NOMO-1 treated with dmso at 0.1 percent for 144 hours (cell line): ENCODE results near the gene PPM1F.

Experiments used
- DNase-seq: peaks from one replicate; lab custom pipeline; 2025; ENCODE audit not compliant: unreplicated experiment; lab: John Stamatoyannopoulos, UW

The PPM1F gene

GRCh38 chr22:21977814-21978213, 25.2 kb upstream of the PPM1F start:
- DNase-seq: no peak

- DNase-seq: no peak
Measured at GRCh38 chr22:21975854-21976345, 23.3 kb upstream of the PPM1F start.

GRCh38 chr22:21975273-21975672, 22.6 kb upstream of the PPM1F start:
- no peak for DNase-seq

- no peak for DNase-seq
Measured at GRCh38 chr22:21974058-21974649, 21.5 kb upstream of the PPM1F start.

GRCh38 chr22:21972806-21973205, 20.2 kb upstream of the PPM1F start:
- DNase-seq: no peak

- no peak for DNase-seq
Measured at GRCh38 chr22:21972293-21972779, 19.7 kb upstream of the PPM1F start.

GRCh38 chr22:21971858-21972275, 19.2 kb upstream of the PPM1F start:
- DNase-seq: no peak

- DNase-seq: no peak
Measured at GRCh38 chr22:21970800-21971617, 18.4 kb upstream of the PPM1F start.

GRCh38 chr22:21970037-21970799, 17.6 kb upstream of the PPM1F start:
- DNase-seq: no peak

GRCh38 chr22:21968452-21969129, 15.9 kb upstream of the PPM1F start:
- DNase-seq: no peak

- DNase-seq: no peak
Measured at GRCh38 chr22:21967693-21968271, 15.1 kb upstream of the PPM1F start.

GRCh38 chr22:21966643-21967516, 14.2 kb upstream of the PPM1F start:
- DNase-seq: no peak

GRCh38 chr22:21965762-21966288, 13.2 kb upstream of the PPM1F start:
- DNase-seq: no peak

GRCh38 chr22:21964918-21965484, 12.4 kb upstream of the PPM1F start:
- no peak for DNase-seq

- no peak for DNase-seq
Measured at GRCh38 chr22:21964234-21964633, 11.6 kb upstream of the PPM1F start.

GRCh38 chr22:21963790-21964211, 11.2 kb upstream of the PPM1F start:
- no peak for DNase-seq

GRCh38 chr22:21963286-21963685, 10.6 kb upstream of the PPM1F start:
- no peak for DNase-seq

- DNase-seq: no peak
Measured at GRCh38 chr22:21962655-21962949, 10.0 kb upstream of the PPM1F start.
